LNCAP (cell line): ENCODE results near the gene SCYGR8.

Source experiments
- TF ChIP-seq, protein P1 (sequence below): fragments of 450-650 bp; IDR thresholded peaks from 2 replicates; pipeline ENCODE4 v1.5.1; 2017; ENCODE audit warnings: mild to moderate bottlenecking

The SCYGR8 gene

DNA sequence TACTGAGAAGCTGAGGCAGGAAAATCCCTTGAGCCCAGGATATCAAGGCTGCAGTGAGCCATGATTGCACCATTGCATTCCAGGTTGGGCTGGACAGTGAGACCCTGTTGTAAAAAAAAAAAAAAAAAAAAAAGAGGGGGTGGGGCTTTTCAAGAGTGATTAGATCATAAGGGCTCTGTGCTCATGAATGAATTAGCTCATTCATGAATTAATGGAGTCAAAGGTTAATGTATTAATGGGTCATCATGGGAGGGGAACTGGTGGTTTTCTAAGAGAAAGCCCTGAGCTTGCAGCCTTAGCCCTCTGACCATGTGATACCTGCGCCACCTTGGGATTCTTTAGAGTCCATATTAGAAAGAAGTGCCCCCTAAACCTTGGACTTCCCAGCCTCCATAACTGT lies 32.4 kb upstream of the SCYGR8 start:
- TF ChIP-seq, protein P1, sequence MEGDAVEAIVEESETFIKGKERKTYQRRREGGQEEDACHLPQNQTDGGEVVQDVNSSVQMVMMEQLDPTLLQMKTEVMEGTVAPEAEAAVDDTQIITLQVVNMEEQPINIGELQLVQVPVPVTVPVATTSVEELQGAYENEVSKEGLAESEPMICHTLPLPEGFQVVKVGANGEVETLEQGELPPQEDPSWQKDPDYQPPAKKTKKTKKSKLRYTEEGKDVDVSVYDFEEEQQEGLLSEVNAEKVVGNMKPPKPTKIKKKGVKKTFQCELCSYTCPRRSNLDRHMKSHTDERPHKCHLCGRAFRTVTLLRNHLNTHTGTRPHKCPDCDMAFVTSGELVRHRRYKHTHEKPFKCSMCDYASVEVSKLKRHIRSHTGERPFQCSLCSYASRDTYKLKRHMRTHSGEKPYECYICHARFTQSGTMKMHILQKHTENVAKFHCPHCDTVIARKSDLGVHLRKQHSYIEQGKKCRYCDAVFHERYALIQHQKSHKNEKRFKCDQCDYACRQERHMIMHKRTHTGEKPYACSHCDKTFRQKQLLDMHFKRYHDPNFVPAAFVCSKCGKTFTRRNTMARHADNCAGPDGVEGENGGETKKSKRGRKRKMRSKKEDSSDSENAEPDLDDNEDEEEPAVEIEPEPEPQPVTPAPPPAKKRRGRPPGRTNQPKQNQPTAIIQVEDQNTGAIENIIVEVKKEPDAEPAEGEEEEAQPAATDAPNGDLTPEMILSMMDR: no peak

DNA sequence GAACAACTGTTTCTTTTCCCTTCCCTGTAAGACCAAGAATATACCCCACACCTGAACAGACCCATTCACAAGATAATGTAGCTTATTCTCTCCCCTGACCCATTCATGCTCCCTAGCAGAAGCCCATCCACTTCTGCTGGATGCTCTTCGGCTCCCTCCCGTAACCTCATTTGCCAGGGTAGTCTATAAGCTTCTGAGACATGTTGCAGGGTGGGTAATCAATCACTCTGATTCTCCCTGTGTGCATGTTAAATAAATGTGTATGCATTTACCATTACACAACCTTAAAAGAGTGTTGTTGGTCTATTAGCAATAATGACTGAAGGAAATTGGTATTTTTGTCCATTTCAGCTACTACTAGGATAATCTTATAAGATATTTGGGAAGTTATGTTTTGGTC lies 29.2 kb upstream of the SCYGR8 start:
- TF ChIP-seq, protein P1: no peak

DNA sequence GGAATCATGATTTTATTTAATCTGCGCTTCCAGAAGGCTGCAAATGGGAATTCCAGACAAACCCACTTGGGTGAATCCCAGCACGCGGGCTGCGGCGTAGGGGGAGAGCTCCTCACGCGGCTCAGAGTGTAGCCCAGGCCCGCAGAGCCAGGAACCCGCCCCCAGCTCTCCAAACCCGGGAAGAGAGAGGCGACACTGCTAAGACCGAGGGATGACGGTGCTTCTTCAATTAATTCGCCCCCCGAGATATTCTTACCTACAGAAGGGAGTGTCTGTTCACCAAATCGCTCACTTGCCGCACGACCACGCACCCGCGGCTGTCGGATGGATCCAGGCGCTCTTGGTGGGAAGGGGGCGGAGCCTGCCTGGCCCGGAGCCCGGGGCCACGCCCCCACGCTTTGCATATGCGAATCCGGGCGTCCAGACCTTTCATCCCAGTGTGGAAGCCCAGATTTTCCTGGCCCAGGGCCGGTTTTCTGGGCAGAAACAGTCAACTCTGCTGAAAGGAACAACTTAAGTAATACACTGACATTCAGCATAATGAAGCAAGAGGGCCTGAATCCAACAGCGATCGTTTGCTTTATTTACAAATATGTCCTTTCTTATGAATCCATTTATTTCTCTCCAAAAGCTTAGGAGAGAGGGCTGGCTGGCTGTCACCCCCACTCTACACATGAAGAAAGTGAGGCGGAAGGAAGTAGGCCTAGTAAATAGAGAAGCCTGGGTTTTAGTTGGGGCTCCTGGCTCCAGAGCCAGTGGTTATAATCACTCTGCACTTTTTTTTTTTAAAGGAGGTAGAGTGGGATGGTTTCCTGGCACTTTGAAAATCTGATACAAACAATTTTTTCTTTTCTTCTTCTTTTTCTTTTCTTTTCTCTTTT lies 27.8 kb upstream of the SCYGR8 start, which contains the start of gene SLC19A3:
Gene SLC19A3, minus strand, starts transcription at position 342 of the 881 bp plus-strand sequence. CDS start 15,710 bp downstream, outside the sequence.
- TF ChIP-seq, protein P1: no peak

DNA sequence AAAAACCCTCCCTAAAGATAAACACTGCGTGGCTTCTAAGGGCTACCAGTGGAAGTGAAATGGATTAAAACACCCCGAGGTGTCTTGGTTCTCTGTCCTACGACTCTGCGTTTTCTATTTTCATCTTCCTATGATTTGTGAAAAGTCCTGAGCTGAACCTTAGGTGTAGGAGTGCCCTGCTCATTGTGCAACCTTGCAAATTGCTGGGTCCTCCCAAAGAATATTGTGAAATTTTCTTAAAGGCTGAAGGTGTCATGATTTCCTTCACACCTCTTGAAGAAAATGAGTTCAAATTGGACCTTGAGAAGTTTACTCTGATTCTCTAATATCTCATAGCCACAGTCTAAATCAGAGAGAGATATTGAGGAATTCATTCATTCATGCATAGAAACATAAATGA lies 26.1 kb upstream of the SCYGR8 start:
- TF ChIP-seq, protein P1: no peak

DNA sequence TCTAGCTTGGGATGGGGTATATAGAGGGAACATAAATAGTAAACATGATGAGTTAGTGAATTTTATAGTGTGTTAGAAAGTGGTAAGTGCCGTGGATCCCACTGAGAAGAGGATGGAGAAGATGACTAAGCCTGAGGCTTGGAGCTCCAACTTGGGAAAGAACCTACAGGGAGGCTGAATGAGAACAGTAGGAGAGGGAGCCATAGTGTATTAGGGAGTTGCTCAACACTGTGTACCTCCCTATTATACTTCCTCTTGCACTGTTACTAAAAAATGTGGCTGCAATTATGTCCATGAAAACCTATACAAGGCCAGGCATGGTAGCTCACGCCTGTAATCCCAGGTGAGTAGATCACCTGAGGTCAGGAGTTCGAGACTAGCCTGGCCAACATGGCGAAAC lies 25.0 kb upstream of the SCYGR8 start:
- TF ChIP-seq, protein P1: no peak

DNA sequence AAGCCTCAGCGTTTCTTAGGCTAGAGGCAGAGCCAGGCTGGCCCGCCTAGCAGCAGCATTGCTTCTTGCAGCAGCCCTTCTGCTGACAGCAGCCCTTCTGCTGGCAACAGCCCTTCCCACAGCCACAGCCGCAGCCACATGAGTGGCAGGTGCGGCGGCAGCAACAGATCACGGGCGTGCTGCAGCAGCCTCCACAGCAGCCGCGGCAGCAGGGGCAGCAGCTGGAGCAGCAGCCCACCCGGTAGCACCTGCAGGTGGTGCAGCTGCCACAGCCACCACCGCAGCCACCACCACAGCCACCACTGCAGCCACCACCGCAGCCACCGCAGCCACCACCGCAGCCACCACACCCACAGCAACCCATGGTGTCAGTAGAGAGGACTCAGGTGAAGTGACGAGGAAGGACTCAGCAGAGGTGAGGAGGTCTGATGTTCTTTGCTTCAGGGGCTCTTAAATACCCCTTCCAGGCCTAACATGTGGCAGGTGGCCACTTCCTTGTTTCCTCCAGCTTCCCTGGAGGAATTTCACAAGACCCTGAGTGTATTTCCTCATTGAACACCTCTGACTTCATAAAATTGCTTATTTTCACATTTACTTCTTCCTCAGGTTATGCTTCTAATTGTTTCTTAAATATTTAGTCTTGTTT lies 21.2 kb upstream of the SCYGR8 start, which contains the start of gene SCYGR6:
Gene SCYGR6, minus strand, starts transcription at position 364 of the 646 bp plus-strand sequence. Its CDS starts 0 bp downstream, at position 364.
- TF ChIP-seq, protein P1: no peak

DNA sequence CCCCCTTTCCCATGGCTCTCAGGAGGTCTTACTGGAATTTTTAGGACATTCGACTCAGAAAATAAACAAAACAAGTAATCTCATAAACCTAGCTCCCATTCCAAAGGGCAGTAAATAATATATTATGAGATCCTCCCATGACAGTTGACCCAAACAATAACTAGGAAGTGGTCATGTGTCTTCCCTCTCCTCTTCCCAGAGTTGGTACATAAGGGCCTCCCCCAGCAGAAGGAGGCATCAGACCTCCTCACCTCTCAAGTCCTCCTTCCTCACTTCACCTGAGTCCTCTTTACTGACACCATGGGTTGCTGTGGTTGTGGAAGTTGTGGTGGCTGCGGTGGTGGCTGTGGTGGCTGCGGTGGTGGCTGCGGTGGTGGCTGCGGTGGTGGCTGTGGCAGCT lies 17.7 kb upstream of the SCYGR8 start, which contains the start of gene SCYGR7:
Gene SCYGR7, plus strand, starts transcription at position 301 of the 400 bp plus-strand sequence. Its CDS starts 0 bp downstream, at position 301.
- TF ChIP-seq, protein P1: no peak
